Stimulated activated CD8-positive, alpha-beta memory T cell treated with anti-CD3 and anti-CD28 coated beads, Interleukin-7, amount 100 ng/mL, for 24 hours (primary cell): ENCODE data around the gene CMTM7.

ENCODE experiments used
- DNase-seq: peaks from one replicate; pipeline ENCODE4 v3.0.0-alpha.2; 2020; ENCODE audit warnings: low read depth

The CMTM7 gene

GRCh38 chr3:32414522-32415202 is 23.0 kb downstream of the CMTM7 start:
- no peak for DNase-seq

DNA sequence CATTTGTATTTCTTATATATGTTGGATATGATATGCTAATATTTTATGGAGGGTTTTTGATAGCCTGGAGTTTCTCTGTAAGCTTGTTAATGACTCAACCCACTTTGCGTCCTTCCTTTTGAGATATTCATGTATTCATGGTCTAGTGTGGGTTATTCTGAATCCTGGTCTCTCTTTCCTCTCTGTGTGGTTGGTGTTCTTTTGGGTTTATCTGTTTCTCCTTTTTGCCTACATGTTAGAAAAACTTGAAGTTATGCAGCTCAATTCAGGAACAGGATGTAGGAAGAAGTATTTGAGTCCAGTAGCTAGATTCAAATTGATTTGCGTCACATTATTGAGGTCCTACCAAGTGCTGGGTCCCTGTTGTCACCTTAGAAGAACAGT is 28.1 kb downstream of the CMTM7 start:
- DNase-seq, result no peak

GRCh38 chr3:32420126-32421038 is 28.7 kb downstream of the CMTM7 start:
- DNase-seq, result no peak

- no peak for DNase-seq
These were observed 29.5 kb downstream of the CMTM7 start for GRCh38 chr3:32421185-32421584.

- no peak for DNase-seq
These were observed 30.6 kb downstream of the CMTM7 start for GRCh38 chr3:32421991-32422859.

- no peak for DNase-seq
These were observed 31.3 kb downstream of the CMTM7 start for GRCh38 chr3:32422943-32423342.

DNA sequence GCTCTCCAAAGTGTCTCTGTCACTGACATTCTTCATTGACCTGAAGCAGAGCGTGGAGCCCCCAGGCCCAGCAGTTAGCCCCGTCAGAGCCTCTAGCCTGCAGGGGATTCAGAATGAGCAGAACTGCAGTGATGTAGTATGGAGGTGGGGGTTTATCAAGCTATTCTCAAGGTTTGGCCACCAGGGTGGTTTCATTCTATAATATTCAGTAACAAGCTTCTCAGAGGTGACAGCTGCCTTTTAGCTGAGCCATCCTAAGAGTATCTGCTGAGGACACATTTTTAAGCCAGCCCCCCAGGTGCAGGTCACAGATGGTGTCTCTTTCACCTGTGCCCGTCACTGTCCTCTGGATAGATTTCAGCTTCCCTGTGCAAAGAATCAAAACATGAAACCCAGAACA is 31.9 kb downstream of the CMTM7 start:
- no peak for DNase-seq

- no peak for DNase-seq
These were observed 32.4 kb downstream of the CMTM7 start for GRCh38 chr3:32423956-32424557.

DNA sequence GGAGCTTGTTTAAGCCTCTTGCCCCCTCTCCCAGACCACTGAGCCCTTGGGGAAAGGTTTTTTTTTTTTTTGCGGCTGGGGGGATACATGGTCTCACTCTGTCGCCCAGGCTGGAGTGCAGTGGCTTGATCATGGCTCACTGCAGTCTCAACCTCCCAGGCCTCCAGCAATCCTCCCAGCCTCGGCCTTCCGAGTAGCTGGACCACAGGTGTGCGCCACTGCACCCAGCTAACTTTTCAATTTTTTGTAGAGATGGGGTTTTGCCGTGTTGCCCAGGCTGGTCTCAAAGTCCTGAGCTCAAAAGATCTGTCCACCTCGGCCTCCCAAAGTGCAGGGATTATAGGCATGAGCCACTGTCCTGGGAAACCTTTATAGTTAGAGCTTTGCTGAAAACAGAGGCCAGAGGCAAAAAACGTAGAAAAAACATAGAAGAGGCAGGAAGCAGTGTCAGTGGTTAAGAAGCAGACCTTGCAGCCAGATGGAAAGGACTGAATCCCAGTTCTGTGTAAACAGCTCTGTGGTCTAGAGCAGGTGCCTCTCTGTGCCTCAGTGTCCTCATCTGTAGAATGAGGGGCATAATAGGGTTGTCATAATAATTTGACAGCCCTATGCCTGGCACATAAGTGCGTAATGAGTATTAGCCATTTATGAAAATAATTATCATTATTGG is 33.1 kb downstream of the CMTM7 start:
- DNase-seq, result no peak

GRCh38 chr3:32428092-32429068 is 36.7 kb downstream of the CMTM7 start:
- no peak for DNase-seq

- DNase-seq, result no peak
These were observed 39.2 kb downstream of the CMTM7 start for GRCh38 chr3:32430900-32431299.

- DNase-seq, result no peak
These were observed 39.8 kb downstream of the CMTM7 start for GRCh38 chr3:32431481-32431880.

- no peak for DNase-seq
These were observed 40.5 kb downstream of the CMTM7 start for GRCh38 chr3:32432045-32432710.

GRCh38 chr3:32432711-32433530 is 41.3 kb downstream of the CMTM7 start:
- no peak for DNase-seq

- no peak for DNase-seq
These were observed 42.6 kb downstream of the CMTM7 start for GRCh38 chr3:32434206-32434605.

- DNase-seq, result no peak
These were observed 44.5 kb downstream of the CMTM7 start for GRCh38 chr3:32435911-32436815.

GRCh38 chr3:32436816-32437189 is 45.1 kb downstream of the CMTM7 start:
- DNase-seq, result no peak

DNA sequence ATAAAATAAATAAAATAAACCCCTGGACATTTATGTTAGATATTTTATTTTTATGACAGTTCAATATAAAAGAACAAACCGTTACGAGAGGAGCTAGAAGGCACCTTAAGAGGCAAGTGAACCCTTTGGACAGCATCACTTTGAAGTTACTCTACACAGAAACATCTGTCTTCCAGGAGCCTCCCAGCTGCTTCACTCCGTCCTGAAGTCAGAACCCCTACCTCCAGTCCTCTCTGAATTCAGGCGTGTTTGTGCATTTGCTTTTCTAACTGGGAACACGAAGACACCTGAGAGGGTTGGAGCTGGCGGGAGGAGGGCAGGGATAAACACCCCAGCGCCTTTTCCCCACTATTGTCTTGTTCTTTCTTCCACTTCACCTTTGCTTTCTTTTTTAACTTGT is 46.2 kb downstream of the CMTM7 start:
- no peak for DNase-seq
